Spleen (tissue), 11 donors: ENCODE measurements around the gene UQCC2. TPM values are rescaled to one million over a fixed set of nuclear protein-coding genes. Genes with fewer than 3 reads are reported as not detected.

ENCODE experiments used
- DNase-seq: peaks from one replicate; pipeline ENCODE4 v3.0.0-alpha.2; 2020
- H3K27ac ChIP-seq, 8 donors: fragments of 200-600 bp; sonication (generic) in 7 of 8; 1 replicate in 4 of 8; 2 replicates in 4 of 8; pipeline versions ENCODE4 v1.5.0 to v1.8.0; 2016 to 2021; ENCODE audit warnings: inconsistent platforms in 4 of 8, mild to moderate bottlenecking in 4 of 8, moderate library complexity in 1 of 8
- H3K27me3 ChIP-seq, 7 donors: fragments of 200-600 bp; sonication (generic) in 6 of 7; replicated peaks in 1 of 7; 1 replicate in 4 of 7; 2 replicates in 3 of 7; pipeline versions ENCODE4 v1.5.0 to v1.8.0; 2016 to 2021; ENCODE audit warnings: inconsistent platforms in 3 of 7, mild to moderate bottlenecking in 1 of 7
- H3K36me3 ChIP-seq, 6 donors: fragments of 200-600 bp; sonication (generic) in 5 of 6; 1 replicate in 4 of 6; 2 replicates in 2 of 6; pipeline versions ENCODE4 v1.5.0 to v1.8.0; 2016 to 2021; ENCODE audit warnings: inconsistent platforms in 2 of 6
- H3K4me1 ChIP-seq, 6 donors: fragments of 200-600 bp; sonication (generic) in 5 of 6; 1 replicate in 3 of 6; 2 replicates in 3 of 6; pipeline versions ENCODE4 v1.5.0 to v1.8.0; 2016 to 2021; ENCODE audit warnings: inconsistent platforms in 3 of 6
- H3K4me3 ChIP-seq, 8 donors: fragments of 200-600 bp; sonication (generic) in 7 of 8; 1 replicate in 4 of 8; 2 replicates in 4 of 8; pipeline versions ENCODE4 v1.5.0 to v1.8.0; 2016 to 2021; ENCODE audit warnings: inconsistent platforms in 4 of 8, mild to moderate bottlenecking in 4 of 8, moderate library complexity in 2 of 8
- H3K9me3 ChIP-seq, 8 donors: fragments of 200-600 bp; sonication (generic) in 7 of 8; 1 replicate in 4 of 8; 2 replicates in 4 of 8; pipeline versions ENCODE4 v1.5.0 to v1.8.0; 2016 to 2021; ENCODE audit warnings: inconsistent platforms in 4 of 8
- POLR2A ChIP-seq, 3 donors: fragments of 450-650 bp; IDR thresholded peaks; one replicate each; pipeline ENCODE4 v1.5.1; 2017; ENCODE audit warnings: antibody characterized with exemption in 3 of 3, mild to moderate bottlenecking in 1 of 3
- POLR2AphosphoS5 ChIP-seq, 3 donors: sonication (generic); formaldehyde crosslinking; IDR thresholded peaks; one replicate each; pipeline ENCODE4 v1.5.1; 2017; ENCODE audit warnings: antibody characterized with exemption in 3 of 3
- WGBS, 5 donors: extraction: QIAGEN DNeasy Blood & Tissue Kit in 3 of 5; methylation state at CpG; one replicate each; pipeline versions ENCODE4 v1.1.5 to v1.1.7; 2013 to 2018; 5-methylcytosine and 5-hydroxymethylcytosine counted together
- intact Hi-C: fragments of 100-400 bp; cut with DNase I; formaldehyde crosslinking; loops from one replicate; pipeline ENCODE4 v1.15.0; 2023; ENCODE audit warnings: low total_unique reads
- polyA plus RNA-seq, 3 donors: library from polyadenylated mRNA; stranded (reverse); fragments of 200-250 nt; gene quantifications; one replicate each; pipeline ENCODE4 v1.2.1, GENCODE V29; 2013
- total RNA-seq, 7 donors: library from RNA; depleted of rRNA in 3 of 7; stranded (reverse); fragments of >200 nt in 3 of 7; fragmentation: NEBNext Ultra II Directional in 4 of 7; extraction: Animal tissue kit (Norgen Biotek cat#: 25700) in 4 of 7; gene quantifications; one replicate each; pipeline versions ENCODE4 v1.1.0 to v1.2.1, GENCODE V29; 2016 to 2021
- TF ChIP-seq, protein P1 (sequence below), 11 experiments: fragments of 200-600 bp in 7 of 11; fragments of 450-650 bp in 4 of 11; sonication (generic) in 4 of 11; IDR thresholded peaks in 8 of 11; conservative IDR thresholded peaks in 3 of 11; 1 replicate in 7 of 11; 2 replicates in 4 of 11; pipeline versions ENCODE4 v1.4.0 to v1.8.0; 2016 to 2021; ENCODE audit warnings: antibody characterized with exemption in 11 of 11, inconsistent platforms in 4 of 11, mild to moderate bottlenecking in 1 of 11
- donor health status: healthy with polysubstance abuse.
- donor health status: DM: no; HTN: no; CAD: no; lungs with moderate emphysema.
- donor health status: DM: no; HTN: no; CAD: no.
- donor health status: Bipolar disorder and iron deficiency.
- donor health status: healthy.
- donor health status: DM: no; HTN: no; CAD: no.
- donor health status: DM: yes; HTN: yes; CAD: no.

Gene UQCC2
- total and polyA plus RNA-seq, 10 donors, result 8.7 to 77.0 (median 34.1) TPM

DNA sequence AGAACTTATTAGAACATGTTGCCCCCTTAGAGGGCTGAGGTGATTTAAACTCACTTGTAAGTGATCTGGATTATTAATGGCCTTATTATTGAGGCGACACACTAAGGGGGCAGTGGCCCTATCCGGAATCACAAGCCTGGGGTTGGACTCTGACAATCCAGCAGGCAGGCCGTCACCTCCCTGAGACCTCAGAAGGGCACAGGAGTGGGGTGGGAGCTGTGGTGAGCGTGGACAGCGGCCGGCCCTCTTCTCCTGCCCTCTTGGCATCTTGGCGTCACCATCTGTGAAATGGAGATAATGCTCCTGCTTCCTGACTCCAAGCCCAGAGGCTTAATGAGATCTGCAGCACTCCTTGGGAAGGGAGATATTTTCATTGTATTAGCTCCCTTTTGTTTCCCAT, 15.6 kb upstream of the UQCC2 start:
- 73 to 88% (median 80%) methylated on average over 4 to 7 of the region's 7 CpGs for WGBS, 5 donors
- Histone ChIP-seq H3K27me3 (peaks cover 0 to 15% (median 0%) of the 10 kb centered on the region in 7 donors), H3K4me3 (no peak overlapping the region), H3K4me1 (peaks cover 0 to 17% (median 6%) of the 10 kb centered on the region in 6 donors), H3K9me3 (no peaks in the 10 kb centered on the region), H3K36me3 (peaks cover 0 to 5% (median 0%) of the 10 kb centered on the region in 6 donors), H3K27ac (no peak overlapping the region)
- TF ChIP-seq, protein P1, sequence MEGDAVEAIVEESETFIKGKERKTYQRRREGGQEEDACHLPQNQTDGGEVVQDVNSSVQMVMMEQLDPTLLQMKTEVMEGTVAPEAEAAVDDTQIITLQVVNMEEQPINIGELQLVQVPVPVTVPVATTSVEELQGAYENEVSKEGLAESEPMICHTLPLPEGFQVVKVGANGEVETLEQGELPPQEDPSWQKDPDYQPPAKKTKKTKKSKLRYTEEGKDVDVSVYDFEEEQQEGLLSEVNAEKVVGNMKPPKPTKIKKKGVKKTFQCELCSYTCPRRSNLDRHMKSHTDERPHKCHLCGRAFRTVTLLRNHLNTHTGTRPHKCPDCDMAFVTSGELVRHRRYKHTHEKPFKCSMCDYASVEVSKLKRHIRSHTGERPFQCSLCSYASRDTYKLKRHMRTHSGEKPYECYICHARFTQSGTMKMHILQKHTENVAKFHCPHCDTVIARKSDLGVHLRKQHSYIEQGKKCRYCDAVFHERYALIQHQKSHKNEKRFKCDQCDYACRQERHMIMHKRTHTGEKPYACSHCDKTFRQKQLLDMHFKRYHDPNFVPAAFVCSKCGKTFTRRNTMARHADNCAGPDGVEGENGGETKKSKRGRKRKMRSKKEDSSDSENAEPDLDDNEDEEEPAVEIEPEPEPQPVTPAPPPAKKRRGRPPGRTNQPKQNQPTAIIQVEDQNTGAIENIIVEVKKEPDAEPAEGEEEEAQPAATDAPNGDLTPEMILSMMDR (IDR thresholded peaks at IDR 0.05 in 8 of 11, conservative IDR thresholded peaks at IDR 0.05 in 3 of 11), result no peak
- TF ChIP-seq POLR2AphosphoS5 (IDR thresholded peaks at IDR 0.05) (no peak), POLR2A (IDR thresholded peaks at IDR 0.05) (no peak)
- intact Hi-C loops, result no loop called here
- DNase-seq, result no peak

DNA sequence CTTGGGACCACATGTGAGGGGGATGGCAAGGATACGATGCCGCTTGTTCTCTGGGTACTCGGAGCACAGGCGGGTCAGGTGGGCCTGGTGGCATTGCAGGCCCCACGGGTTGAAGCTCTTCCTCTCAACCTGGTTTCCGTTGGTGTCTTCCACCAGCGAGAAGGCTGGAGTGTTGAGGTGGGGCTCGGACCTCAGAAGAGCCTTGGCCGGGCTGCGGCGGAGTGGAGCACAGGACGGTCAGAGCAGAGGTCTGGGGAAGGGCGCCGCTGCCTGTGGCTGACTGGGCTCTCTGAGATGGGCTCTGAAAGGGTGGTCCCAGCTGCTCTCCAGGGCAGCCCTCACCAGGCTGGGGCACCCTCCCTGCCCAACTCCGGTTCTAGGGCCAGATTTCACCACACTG, 15.2 kb upstream of the UQCC2 start:
- H3K27ac ChIP-seq, result no peak overlapping the region
- TF ChIP-seq, protein P1 (IDR thresholded peaks at IDR 0.05 in 8 of 11, conservative IDR thresholded peaks at IDR 0.05 in 3 of 11), result no peak
- TF ChIP-seq POLR2A (IDR thresholded peaks at IDR 0.05) (no peak), POLR2AphosphoS5 (IDR thresholded peaks at IDR 0.05) (no peak)
- WGBS, 5 donors, result 89 to 94% (median 92%) methylated on average over 15 of the region's 15 CpGs
- no peaks in the 10 kb centered on the region for H3K9me3 ChIP-seq
- H3K27me3 ChIP-seq, result peaks cover 0 to 15% (median 0%) of the 10 kb centered on the region in 7 donors
- peaks cover 0 to 5% (median 0%) of the 10 kb centered on the region in 6 donors for H3K36me3 ChIP-seq
- no peak overlapping the region for H3K4me3 ChIP-seq
- peaks cover 0 to 17% (median 6%) of the 10 kb centered on the region in 6 donors for H3K4me1 ChIP-seq
- intact Hi-C loops, result no loop called here
- DNase-seq, result no peak

DNA sequence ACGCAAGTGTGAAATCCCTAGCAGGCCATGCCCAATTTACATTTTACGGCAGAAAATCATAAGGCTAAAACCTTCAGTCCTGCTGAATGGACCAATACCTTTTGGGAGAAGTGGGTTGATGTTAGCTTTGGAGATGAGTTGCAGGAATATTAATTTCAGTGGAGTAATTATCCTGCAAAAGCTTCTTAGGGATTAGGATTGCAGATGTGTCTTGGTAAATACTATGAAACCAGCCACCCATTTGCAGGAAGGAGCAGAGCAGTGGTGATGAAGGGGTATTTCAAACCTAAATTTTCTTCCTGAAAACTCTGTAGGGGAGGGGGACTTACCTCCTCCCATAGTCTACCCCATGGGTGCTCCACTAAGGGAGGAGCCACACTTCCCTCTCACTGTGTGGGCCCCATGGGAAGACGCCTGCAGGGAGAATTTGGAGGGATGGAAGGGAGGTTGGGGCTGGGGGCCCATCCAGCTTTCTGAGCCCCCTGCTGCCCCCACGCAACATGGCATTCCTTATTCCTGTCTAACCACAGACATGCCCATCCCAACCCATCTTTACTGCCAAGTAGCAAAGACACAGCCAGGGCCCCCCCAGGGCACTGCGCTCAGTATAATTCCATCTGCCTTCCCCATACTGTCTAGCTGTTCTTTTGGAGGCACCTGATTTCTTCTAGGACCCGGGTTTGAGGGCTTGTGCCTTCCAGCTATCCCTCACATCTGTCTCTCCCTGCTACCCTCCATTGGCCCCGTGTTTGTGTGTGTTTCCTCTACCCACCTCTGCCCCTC, 14.6 kb upstream of the UQCC2 start:
- DNase-seq, result no peak
- H3K4me3 ChIP-seq, result no peak overlapping the region
- H3K27ac ChIP-seq, result no peak overlapping the region
- peaks cover 0 to 17% (median 9%) of the 10 kb centered on the region in 6 donors for H3K4me1 ChIP-seq
- peaks cover 0 to 5% (median 0%) of the 10 kb centered on the region in 6 donors for H3K36me3 ChIP-seq
- WGBS, 5 donors, result 81 to 87% (median 85%) methylated on average over 7 of the region's 7 CpGs
- TF ChIP-seq POLR2A (IDR thresholded peaks at IDR 0.05) (no peak), POLR2AphosphoS5 (IDR thresholded peaks at IDR 0.05) (no peak)
- TF ChIP-seq, protein P1 (IDR thresholded peaks at IDR 0.05 in 8 of 11, conservative IDR thresholded peaks at IDR 0.05 in 3 of 11), result no peak
- no peaks in the 10 kb centered on the region for H3K9me3 ChIP-seq
- H3K27me3 ChIP-seq, result peaks cover 0 to 15% (median 0%) of the 10 kb centered on the region in 7 donors
- intact Hi-C loops, result no loop called here

DNA sequence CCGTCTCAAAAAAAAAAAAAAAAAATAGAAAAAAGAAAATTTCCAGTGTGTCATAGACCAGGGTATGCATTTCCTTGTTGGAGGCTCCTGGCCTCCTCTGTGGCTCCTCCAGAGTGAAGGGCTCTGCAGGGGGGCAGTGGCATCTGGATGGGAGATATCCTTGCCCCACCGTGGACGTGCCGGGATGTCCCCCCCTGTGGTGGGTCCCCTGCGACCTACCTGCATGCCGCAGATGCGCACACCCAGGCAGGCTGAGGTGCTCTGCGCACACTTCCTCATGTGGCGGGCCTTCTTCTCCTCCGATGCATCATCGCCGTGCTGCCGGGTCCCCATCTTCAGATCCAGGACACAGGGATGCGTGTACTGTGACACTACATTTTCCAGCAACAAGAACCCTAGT, 13.7 kb upstream of the UQCC2 start:
- Histone ChIP-seq H3K36me3 (peaks cover 0 to 5% (median 0%) of the 10 kb centered on the region in 6 donors), H3K9me3 (no peaks in the 10 kb centered on the region), H3K4me1 (peaks cover 0 to 17% (median 9%) of the 10 kb centered on the region in 6 donors), H3K4me3 (no peak overlapping the region), H3K27ac (no peak overlapping the region), H3K27me3 (peaks cover 0 to 15% (median 0%) of the 10 kb centered on the region in 7 donors)
- DNase-seq, result no peak
- no peak for TF ChIP-seq POLR2A (IDR thresholded peaks at IDR 0.05)
- no peak for TF ChIP-seq POLR2AphosphoS5 (IDR thresholded peaks at IDR 0.05)
- TF ChIP-seq, protein P1 (IDR thresholded peaks at IDR 0.05 in 8 of 11, conservative IDR thresholded peaks at IDR 0.05 in 3 of 11), result no peak
- intact Hi-C loops, result no loop called here
- WGBS, 5 donors, result 84 to 95% (median 90%) methylated on average over 10 to 14 of the region's 14 CpGs
